IPS-18a (cell line): ENCODE data around the gene STARD10.

Source experiments
- H3K27ac ChIP-seq: one replicate; pipeline ENCODE4 v1.5.1; 2013; ENCODE audit warnings: low read length
- H3K27me3 ChIP-seq: one replicate; pipeline ENCODE4 v1.6.1; 2013; ENCODE audit warnings: mild to moderate bottlenecking, low read length; ENCODE audit not compliant: control insufficient read depth, insufficient read depth
- H3K36me3 ChIP-seq: one replicate; pipeline ENCODE4 v1.6.1; 2013; ENCODE audit warnings: low read depth, low read length; ENCODE audit not compliant: control insufficient read depth
- H3K4me1 ChIP-seq: one replicate; pipeline ENCODE4 v1.6.1; 2013; ENCODE audit warnings: low read depth, low read length; ENCODE audit not compliant: control insufficient read depth
- H3K4me3 ChIP-seq: one replicate; pipeline ENCODE4 v1.5.1; 2013; ENCODE audit warnings: low read length
- H3K9ac ChIP-seq: one replicate; pipeline ENCODE4 v1.6.1; 2013; ENCODE audit warnings: mild to moderate bottlenecking, low read length, moderate library complexity
- H3K9me3 ChIP-seq: one replicate; pipeline ENCODE4 v1.6.1; 2013; ENCODE audit warnings: low read depth, low read length; ENCODE audit not compliant: control insufficient read depth

Gene STARD10, protein sequence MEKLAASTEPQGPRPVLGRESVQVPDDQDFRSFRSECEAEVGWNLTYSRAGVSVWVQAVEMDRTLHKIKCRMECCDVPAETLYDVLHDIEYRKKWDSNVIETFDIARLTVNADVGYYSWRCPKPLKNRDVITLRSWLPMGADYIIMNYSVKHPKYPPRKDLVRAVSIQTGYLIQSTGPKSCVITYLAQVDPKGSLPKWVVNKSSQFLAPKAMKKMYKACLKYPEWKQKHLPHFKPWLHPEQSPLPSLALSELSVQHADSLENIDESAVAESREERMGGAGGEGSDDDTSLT

DNA sequence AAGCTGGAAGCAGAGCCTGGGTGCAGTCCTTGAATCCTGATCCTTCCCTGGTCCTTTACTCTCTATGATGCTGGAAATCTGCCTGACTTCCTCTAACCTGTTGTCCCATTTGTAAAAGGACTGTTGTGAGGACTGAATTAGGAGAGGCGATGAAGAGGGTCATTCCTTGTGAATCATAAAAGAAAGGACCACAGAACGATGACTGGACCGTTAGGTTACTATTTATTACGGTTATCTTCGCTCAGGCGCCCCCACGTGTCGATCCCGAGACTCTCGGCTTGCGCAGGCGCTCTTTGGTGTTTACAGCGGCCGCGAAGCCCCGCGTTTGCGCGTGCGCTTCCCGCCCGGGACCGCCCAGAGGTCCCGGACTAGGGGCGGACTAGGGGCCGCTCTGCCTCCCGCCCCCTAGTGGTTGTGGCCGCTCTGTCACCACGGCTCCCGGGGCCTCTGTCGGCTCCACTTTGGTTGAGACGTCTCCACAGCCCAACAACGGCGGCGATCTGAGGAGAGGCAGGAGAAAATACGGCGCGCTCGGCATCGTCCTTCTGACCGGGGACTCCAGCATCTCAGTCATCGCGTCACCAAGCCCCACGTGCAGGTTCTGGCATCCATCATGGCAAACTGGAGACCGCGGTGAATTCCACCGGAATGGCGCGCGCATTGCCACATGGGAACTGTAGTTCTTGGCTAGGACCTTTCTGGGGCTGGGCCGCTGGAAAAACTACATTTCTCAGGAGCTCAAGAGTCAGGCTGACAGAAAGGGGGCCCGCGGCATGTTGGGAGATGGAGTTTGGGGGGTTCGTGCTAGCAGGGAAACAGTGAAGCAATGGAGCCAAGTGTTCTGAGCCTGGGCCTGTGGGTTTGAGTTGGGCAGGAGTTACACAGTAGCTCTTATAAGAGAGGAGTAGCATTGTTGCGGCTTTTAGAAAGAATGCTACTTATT is at the start of gene STARD10:
Gene STARD10 (minus strand): TSS at position 623 of the 943 bp plus-strand sequence. CDS start 12,866 bp downstream, outside the sequence.
- peak within 1 kb of the TSS; percentile 83 for H3K27ac ChIP-seq

DNA sequence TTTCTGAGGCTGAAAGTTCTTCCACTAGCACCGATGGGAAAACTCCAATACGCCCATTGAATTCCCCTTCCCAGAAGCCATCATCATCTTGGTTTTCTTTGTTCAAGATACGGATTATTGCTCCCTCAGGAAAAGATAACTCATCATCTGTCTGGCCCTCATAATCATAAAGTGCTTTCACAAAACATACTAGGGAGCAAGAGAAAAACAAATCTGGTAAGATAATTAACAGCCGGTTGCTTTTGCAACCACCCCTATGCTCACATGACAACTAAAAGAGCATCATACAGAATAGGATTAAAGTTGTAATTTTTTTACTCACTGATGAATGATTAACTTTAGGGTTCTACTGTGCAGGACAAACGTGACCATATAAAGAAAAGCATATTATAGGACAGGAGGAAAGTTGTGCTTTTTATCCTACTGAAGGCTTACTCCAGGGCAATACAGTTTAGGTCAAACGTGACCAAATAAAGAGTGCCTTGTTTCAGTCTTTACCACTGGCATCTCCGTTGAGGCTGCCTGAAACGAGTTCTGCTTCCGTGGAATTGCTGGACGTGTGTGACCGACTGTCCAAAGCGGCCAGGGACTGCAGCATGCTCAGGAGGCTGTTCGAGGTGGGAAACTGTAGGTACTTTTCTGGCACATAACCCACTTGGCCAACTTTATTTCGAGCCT is 48.9 kb upstream of the STARD10 start:
- Histone ChIP-seq H3K36me3 (no peaks in the 10 kb centered on the region), H3K27ac (no peak overlapping the region), H3K9me3 (no peaks in the 10 kb centered on the region), H3K4me3 (no peak overlapping the region), H3K4me1 (no peaks in the 10 kb centered on the region), H3K27me3 (no peaks in the 10 kb centered on the region), H3K9ac (no peak overlapping the region)

More for the DNA sequence above, at the start of gene STARD10:
- peak within 1 kb of the TSS; percentile 94 for H3K4me3 ChIP-seq
- H3K27me3 ChIP-seq: no peaks in the 10 kb centered on the region
- H3K9ac ChIP-seq: peak within 1 kb of the TSS; percentile 80
- H3K9me3 ChIP-seq: no peaks in the 10 kb centered on the region
- H3K4me1 ChIP-seq: peaks cover 7% of the 10 kb centered on the region
- H3K36me3 ChIP-seq: no peaks in the 10 kb centered on the region

DNA sequence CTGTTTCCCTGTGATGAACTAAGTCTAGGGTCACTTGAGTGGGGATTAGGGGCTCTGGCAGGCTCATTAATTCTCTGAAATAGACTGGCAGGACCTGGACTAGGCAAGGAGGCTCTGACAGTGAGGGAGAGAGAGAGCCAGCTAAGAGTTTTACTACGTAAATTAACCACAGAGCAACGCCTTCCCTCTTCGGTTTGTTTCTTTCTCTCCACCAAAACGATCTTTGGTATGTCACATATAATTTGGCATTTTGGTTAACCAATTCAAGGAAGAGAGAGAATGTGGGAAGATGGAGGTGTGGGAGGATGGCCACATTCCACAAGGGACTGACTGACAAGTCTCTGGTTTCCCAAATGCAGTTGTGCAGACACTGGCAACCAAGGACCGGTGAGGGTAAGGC is 48.3 kb upstream of the STARD10 start:
- H3K36me3 ChIP-seq: no peaks in the 10 kb centered on the region
- H3K9me3 ChIP-seq: no peaks in the 10 kb centered on the region
- H3K4me1 ChIP-seq: no peaks in the 10 kb centered on the region
- H3K4me3 ChIP-seq: no peak overlapping the region
- no peak overlapping the region for H3K9ac ChIP-seq
- no peak overlapping the region for H3K27ac ChIP-seq
- H3K27me3 ChIP-seq: no peaks in the 10 kb centered on the region

DNA sequence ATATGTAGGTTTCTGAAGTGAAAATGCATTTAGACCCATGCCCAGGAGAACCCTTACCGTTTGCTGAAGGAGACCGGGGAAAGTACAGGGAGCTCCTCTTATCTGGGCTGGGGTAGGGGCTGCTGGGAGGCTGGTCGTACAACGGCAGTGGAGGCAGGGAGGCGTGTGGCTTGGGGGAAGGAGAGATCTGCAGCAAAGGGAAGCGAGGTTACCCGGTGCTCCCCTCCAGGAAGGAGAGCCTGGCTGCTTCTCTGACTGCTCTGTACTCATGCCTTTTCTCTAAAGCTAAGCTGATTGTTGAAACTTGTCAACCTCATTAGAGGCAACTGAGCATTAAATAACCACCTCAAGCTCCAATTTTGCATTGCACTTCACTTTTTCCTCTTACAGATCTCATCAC is 47.5 kb upstream of the STARD10 start:
- no peaks in the 10 kb centered on the region for H3K4me1 ChIP-seq
- H3K9me3 ChIP-seq: no peaks in the 10 kb centered on the region
- H3K9ac ChIP-seq: no peak overlapping the region
- H3K27ac ChIP-seq: no peak overlapping the region
- H3K27me3 ChIP-seq: no peaks in the 10 kb centered on the region
- no peaks in the 10 kb centered on the region for H3K36me3 ChIP-seq
- H3K4me3 ChIP-seq: no peak overlapping the region

DNA sequence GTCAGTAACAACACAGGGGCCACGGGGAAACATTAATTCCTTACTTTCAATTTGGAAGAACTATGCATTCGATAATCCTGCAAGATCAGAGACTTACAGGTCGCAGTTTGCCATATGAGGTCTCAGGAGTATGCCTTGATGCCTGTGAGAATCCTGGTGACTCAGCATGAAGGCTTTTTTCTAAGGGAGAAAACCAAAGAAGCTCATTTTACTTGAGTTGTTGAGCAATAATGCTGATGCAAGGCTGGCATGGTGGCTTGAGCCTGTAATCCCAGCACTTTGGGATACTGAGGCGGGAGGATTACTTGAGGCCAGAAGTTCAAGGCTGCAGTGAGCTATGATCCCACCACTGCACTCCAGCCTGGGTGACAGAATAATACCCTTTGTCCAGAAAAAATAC is 46.9 kb upstream of the STARD10 start:
- Histone ChIP-seq H3K4me3 (no peak overlapping the region), H3K36me3 (no peaks in the 10 kb centered on the region), H3K4me1 (no peaks in the 10 kb centered on the region), H3K9ac (no peak overlapping the region), H3K27ac (no peak overlapping the region), H3K9me3 (no peaks in the 10 kb centered on the region), H3K27me3 (no peaks in the 10 kb centered on the region)

DNA sequence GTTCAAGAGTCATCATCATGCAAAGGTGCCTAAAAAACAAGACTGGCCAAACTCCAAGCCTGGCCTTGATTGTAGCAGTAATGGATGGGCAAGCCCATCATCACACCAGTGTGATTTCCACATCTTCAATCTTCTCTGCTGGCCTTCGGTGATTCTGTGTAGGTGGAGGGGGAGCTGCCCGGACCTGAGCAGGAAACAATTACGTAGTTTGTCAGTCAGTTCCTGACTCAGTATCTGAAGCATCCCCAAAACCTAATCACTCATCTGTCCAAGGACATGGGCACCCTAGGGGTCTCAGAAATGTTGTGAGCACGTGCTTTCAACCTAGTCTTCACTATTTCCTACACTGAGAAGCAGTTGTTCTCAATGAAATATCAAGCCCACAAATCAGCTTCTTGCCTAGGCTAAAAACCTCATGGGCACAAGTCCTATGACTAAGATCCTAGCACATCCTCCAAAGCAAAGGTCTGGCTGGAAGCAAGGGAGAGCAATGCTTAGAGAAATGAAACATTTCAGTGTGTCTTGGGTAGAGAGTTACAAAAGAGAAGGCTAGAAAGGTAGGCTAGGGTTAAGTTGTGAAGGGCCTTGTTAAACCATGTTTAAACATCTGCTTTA is 45.0 kb upstream of the STARD10 start:
- Histone ChIP-seq H3K9ac (no peak overlapping the region), H3K4me3 (no peak overlapping the region), H3K36me3 (no peaks in the 10 kb centered on the region), H3K27me3 (no peaks in the 10 kb centered on the region), H3K9me3 (no peaks in the 10 kb centered on the region), H3K4me1 (no peaks in the 10 kb centered on the region), H3K27ac (no peak overlapping the region)

DNA sequence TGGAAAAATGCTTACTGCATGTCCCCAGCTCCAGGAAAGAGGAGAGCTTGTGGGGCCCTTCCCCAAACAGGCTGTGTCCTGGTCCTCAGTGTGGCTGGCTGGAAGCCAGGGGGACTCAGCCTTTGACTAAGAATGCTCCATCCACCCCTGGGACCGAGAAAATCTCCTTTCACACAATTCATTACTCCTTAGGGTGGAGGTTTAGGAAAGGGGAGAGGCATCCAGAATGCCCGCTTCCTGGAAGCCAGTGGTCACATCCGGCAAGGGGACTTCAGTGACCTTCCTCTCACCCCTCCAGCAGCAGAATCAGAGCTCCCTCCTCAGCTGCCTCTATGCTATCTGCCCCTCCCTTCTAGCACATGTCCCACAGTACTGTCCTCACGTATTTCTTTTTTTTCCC is 42.3 kb upstream of the STARD10 start:
- H3K27ac ChIP-seq: no peak overlapping the region
- no peak overlapping the region for H3K4me3 ChIP-seq
- H3K9ac ChIP-seq: no peak overlapping the region
- no peaks in the 10 kb centered on the region for H3K9me3 ChIP-seq
- no peaks in the 10 kb centered on the region for H3K36me3 ChIP-seq
- peaks cover 6% of the 10 kb centered on the region for H3K4me1 ChIP-seq
- H3K27me3 ChIP-seq: no peaks in the 10 kb centered on the region

DNA sequence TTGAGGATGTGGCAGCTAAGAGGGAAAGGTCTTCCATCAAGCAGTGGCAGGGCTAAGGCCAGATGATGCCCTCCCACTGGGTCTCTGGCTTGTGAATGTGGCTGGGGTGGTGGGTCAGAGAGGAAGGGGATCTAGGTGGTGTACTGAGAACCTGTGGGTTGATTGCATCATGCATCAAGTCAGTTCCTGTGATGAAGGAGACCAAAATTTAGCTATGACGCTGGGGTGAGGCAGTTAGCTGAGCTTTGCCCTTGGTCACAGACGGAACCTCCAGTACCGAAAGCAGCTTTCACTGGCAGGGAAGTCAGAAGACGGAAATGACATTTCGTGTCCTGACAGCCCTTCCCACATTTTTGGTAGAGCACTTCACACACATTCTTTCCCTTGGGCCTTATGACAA is 41.1 kb upstream of the STARD10 start:
- Histone ChIP-seq H3K4me3 (no peak overlapping the region), H3K27me3 (no peaks in the 10 kb centered on the region), H3K27ac (no peak overlapping the region), H3K4me1 (peaks cover 6% of the 10 kb centered on the region), H3K36me3 (no peaks in the 10 kb centered on the region), H3K9me3 (no peaks in the 10 kb centered on the region), H3K9ac (no peak overlapping the region)

DNA sequence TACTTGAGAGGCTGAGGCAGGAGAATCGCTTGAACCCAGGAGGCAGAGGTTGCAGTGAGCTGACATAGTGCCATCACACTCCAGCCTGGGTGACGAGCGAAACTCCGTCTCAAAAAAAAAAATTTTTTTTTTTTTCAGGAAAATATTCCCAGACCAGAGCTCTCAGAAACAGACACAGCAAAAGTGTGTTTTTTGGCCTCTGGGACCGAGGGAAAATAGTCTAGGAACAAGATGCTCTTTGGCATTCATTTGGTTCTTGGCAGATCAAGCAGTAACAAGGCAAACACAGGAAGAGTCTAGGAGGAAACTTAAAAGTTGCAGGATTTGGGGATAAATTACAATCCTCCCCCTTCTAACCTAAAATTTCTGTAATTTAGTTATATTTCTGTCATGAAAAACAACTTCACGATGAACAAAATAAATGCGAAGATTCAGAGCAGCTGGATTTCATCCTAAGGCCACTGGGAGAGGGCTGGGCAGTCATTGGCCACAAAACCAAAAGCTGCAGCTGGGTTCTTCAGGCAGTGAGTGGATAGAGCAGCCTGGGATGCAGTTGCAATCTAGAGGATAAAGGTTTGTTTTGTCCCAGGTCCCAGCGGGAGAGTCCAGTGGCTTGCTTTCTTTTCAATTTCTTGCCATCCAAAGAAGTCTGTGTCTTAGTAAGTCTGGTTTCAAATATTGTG is 40.1 kb upstream of the STARD10 start:
- H3K9ac ChIP-seq: no peak overlapping the region
- H3K4me3 ChIP-seq: no peak overlapping the region
- H3K27me3 ChIP-seq: no peaks in the 10 kb centered on the region
- H3K4me1 ChIP-seq: peaks cover 6% of the 10 kb centered on the region
- H3K36me3 ChIP-seq: no peaks in the 10 kb centered on the region
- no peaks in the 10 kb centered on the region for H3K9me3 ChIP-seq
- H3K27ac ChIP-seq: no peak overlapping the region

DNA sequence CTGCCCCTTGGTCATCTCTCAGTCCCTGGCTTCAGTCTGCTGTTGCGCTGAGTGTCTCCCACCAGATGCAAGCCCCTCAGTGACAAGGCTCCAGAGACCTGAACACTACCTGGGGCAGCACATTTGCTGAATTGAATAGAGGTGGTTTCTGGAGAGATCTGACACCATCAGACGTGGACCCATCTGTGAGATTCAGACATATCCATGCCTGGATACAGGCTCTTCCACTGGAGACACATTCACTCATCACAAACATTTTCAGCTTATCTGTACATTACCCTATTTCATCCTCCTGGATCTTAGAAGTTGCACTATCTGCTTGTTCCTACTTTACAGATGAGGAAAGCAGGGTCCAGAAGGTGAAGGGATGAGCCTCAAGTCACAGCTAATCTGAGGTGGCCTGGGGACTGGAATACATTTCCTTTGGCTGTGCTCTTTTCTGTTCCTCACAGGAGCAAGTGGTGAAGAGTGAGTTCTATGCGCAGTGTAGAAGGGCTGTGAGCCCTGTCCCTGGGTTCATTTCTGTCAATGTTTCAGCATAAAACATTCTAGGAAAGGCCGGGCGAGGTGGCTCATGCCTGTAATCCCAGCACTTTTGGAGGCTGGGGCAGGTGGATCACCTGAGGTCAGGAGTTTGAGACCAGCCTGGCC is 39.4 kb upstream of the STARD10 start:
- H3K36me3 ChIP-seq: no peaks in the 10 kb centered on the region
- no peaks in the 10 kb centered on the region for H3K9me3 ChIP-seq
- H3K4me1 ChIP-seq: peaks cover 6% of the 10 kb centered on the region
- no peaks in the 10 kb centered on the region for H3K27me3 ChIP-seq
- H3K9ac ChIP-seq: no peak overlapping the region
- H3K4me3 ChIP-seq: no peak overlapping the region
- no peak overlapping the region for H3K27ac ChIP-seq
